Parathyroid adenoma (tissue), 2 donors: Measurements from ENCODE around the gene RIPOR2.
"Not testable (repeated sequence)": the region's sequence is repeated elsewhere in the genome, so short reads cannot be mapped to it uniquely, and the experiment has no call there.

Source experiments
- H2AFZ ChIP-seq: fragments of 300-600 bp; sonication (generic); one replicate; pipeline ENCODE4 v1.7.0; 2017; ENCODE audit warnings: antibody characterized with exemption, mild to moderate bottlenecking
- H3K27ac ChIP-seq: fragments of 300-600 bp; sonication (generic); one replicate; pipeline ENCODE4 v1.7.0; 2017
- H3K27me3 ChIP-seq: fragments of 300-600 bp; sonication (generic); one replicate; pipeline ENCODE4 v1.7.0; 2017; ENCODE audit warnings: low read length; ENCODE audit not compliant: control insufficient read depth, insufficient read depth
- H3K36me3 ChIP-seq: fragments of 300-600 bp; sonication (generic); one replicate; pipeline ENCODE4 v1.7.0; 2017; ENCODE audit warnings: low read length; ENCODE audit not compliant: control insufficient read depth, insufficient read depth
- H3K4me1 ChIP-seq: fragments of 300-600 bp; sonication (generic); one replicate; pipeline ENCODE4 v1.7.0; 2017; ENCODE audit warnings: control low read depth
- H3K4me2 ChIP-seq: fragments of 300-600 bp; sonication (generic); one replicate; pipeline ENCODE4 v1.7.0; 2017; ENCODE audit warnings: low read length
- H3K4me3 ChIP-seq: fragments of 300-600 bp; sonication (generic); one replicate; pipeline ENCODE4 v1.7.0; 2017; ENCODE audit warnings: low read depth, low read length
- H3K79me2 ChIP-seq: fragments of 300-600 bp; sonication (generic); one replicate; pipeline ENCODE4 v1.7.0; 2017; ENCODE audit warnings: control low read depth
- H3K9ac ChIP-seq: fragments of 300-600 bp; sonication (generic); one replicate; pipeline ENCODE4 v1.7.0; 2017; ENCODE audit warnings: mild to moderate bottlenecking
- H3K9me3 ChIP-seq: fragments of 300-600 bp; sonication (generic); one replicate; pipeline ENCODE4 v1.7.0; 2017; ENCODE audit warnings: low read length; ENCODE audit not compliant: control insufficient read depth
- TF ChIP-seq, protein P1 (sequence below): fragments of 300-600 bp; sonication (generic); IDR thresholded peaks from one replicate; pipeline ENCODE4 v1.7.0; 2017; ENCODE audit warnings: antibody characterized with exemption, mild to moderate bottlenecking
- donor health status: primary hyperparathyroidism.

Gene RIPOR2

DNA sequence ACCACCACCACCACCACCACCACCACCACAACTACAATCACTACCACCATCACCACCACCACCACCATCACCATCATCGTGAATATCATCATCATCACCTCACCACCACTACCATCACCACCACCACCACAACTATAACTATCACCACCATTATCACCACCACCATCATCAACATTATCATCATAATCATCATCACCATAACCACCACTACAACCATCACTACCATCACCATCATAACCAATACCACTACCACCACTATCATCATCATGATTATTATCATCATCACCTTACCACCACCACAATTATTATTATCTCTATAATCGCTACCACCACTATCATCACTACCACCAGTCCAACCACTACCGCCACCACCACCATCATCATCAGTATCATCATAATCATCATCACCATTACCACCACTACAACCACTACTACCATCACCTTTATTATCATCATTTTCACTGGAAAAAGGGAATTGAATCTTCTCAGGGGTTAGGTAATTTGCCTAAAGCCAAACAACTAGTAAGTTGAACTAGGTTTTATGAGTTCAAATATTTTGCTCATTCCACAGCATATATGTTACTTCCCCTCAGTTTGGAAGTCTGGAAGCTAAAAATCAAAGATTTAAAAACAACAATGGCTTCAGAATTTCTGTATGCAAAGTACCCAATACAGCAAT is 8.3 kb downstream of the RIPOR2 start:
- Histone ChIP-seq H3K79me2 (no peaks in the 10 kb centered on the region), H3K4me3 (no peak overlapping the region), H3K4me2 (no peak overlapping the region), H3K27me3 (no peaks in the 10 kb centered on the region), H3K9me3 (no peaks in the 10 kb centered on the region), H3K9ac (no peak overlapping the region), H2AFZ (no peak overlapping the region), H3K27ac (no peak overlapping the region), H3K4me1 (no peaks in the 10 kb centered on the region), H3K36me3 (no peaks in the 10 kb centered on the region)
- TF ChIP-seq, protein P1, sequence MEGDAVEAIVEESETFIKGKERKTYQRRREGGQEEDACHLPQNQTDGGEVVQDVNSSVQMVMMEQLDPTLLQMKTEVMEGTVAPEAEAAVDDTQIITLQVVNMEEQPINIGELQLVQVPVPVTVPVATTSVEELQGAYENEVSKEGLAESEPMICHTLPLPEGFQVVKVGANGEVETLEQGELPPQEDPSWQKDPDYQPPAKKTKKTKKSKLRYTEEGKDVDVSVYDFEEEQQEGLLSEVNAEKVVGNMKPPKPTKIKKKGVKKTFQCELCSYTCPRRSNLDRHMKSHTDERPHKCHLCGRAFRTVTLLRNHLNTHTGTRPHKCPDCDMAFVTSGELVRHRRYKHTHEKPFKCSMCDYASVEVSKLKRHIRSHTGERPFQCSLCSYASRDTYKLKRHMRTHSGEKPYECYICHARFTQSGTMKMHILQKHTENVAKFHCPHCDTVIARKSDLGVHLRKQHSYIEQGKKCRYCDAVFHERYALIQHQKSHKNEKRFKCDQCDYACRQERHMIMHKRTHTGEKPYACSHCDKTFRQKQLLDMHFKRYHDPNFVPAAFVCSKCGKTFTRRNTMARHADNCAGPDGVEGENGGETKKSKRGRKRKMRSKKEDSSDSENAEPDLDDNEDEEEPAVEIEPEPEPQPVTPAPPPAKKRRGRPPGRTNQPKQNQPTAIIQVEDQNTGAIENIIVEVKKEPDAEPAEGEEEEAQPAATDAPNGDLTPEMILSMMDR: no peak

DNA sequence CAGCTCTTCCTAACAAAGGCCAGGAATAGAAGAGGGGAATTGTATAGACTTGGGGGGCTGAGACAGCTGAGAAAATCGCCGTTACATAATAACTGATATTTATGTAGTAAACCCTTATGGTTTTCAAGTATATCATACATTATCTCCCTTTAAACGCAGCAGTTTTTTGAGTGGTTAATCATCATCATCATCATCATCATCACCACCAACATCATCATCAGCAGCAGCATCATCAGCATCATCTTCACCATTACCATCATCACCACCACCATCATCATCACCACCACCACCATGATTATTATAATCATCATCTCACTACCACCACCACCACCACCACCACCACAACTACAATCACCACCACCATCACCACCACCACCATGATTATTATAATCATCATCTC is 9.1 kb downstream of the RIPOR2 start:
- H3K9me3 ChIP-seq, H3K79me2 ChIP-seq, H3K36me3 ChIP-seq, H3K4me2 ChIP-seq, H3K27ac ChIP-seq, H3K9ac ChIP-seq, H3K27me3 ChIP-seq, H2AFZ ChIP-seq, H3K4me3 ChIP-seq, H3K4me1 ChIP-seq: not testable (repeated sequence)

DNA sequence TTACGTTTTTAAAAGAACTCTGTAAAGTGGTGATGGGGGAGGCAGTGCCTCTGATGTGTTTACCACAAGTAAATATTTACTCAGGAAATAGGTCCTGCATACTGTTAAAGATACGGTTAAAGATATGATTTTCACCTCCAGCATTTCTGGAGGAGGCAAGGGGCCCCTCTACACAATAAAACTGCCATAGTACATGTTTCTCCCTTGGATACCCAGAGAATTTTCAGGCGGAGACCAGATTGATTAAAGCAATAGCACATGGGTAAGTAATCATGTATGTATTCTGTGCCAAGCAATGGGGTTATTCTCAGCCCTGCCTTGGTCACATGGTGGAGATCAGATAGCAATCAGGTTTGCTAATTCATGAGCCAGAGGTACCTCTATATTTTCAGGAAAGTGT is 9.6 kb downstream of the RIPOR2 start:
- TF ChIP-seq, protein P1: no peak
- H3K4me1 ChIP-seq: no peaks in the 10 kb centered on the region
- H3K79me2 ChIP-seq: no peaks in the 10 kb centered on the region
- H3K9me3 ChIP-seq: no peaks in the 10 kb centered on the region
- H3K4me2 ChIP-seq: no peak overlapping the region
- H2AFZ ChIP-seq: no peak overlapping the region
- no peaks in the 10 kb centered on the region for H3K36me3 ChIP-seq
- no peaks in the 10 kb centered on the region for H3K27me3 ChIP-seq
- H3K4me3 ChIP-seq: no peak overlapping the region
- H3K27ac ChIP-seq: no peak overlapping the region
- H3K9ac ChIP-seq: no peak overlapping the region

DNA sequence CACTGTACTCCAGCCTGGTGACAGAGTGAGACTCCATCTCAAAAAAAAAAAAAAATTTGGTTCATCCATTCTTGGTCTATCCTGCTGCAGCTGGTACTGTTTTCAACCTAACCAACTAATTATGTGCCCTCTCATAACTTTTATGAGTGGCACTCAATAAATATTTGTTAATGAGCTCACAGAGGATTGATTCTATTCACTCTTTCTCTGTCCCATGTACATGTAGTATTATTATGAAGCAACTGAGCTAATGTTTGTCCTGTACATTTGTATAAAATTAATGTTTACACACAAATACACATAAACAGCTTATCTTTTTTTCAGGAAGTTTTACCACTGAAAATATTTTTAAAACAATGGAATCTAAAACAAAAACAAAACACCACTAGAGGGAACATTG is 10.1 kb downstream of the RIPOR2 start:
- Histone ChIP-seq H3K4me1 (no peaks in the 10 kb centered on the region), H2AFZ (no peak overlapping the region), H3K4me2 (no peak overlapping the region), H3K27ac (no peak overlapping the region), H3K9ac (no peak overlapping the region), H3K79me2 (no peaks in the 10 kb centered on the region), H3K4me3 (no peak overlapping the region), H3K36me3 (no peaks in the 10 kb centered on the region), H3K27me3 (no peaks in the 10 kb centered on the region), H3K9me3 (no peaks in the 10 kb centered on the region)
- TF ChIP-seq, protein P1: no peak

DNA sequence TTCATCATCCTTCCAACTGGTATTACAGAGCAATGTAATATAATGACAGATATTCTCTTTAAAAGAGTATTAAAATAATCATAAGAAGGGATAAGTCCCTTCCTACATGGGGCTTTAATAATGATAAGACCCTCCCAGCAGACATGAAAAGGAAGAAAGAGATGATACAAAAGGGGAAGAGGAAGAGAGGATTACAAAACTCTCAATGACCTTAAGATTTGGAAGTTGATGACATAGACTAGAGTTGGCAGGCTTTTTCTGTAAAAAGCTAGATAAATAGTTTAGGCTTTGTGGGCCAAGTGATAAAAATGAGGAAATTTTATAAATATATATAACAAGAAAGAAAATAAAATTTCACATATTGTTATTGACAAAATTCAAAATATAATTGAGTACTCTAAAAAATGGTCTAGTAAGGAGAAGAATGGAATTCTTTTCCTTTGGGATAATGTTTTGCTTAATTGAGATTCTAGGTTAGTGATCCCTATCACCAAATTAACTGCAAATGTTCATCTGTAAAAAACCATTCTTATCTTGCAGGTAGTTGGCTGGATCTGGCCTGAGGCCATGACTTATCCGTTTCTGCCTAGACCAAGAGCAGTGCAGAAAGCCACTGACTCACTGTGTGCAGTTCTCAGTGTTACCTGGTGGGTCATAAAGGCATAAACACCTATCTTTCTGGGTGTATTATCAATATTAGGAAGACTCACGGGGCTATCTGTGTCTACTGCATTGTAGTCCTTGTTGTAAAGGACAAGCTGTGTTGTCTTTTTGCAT is 11.0 kb downstream of the RIPOR2 start:
- H3K4me3 ChIP-seq: no peak overlapping the region
- no peaks in the 10 kb centered on the region for H3K9me3 ChIP-seq
- TF ChIP-seq, protein P1: no peak
- H3K79me2 ChIP-seq: no peaks in the 10 kb centered on the region
- H3K9ac ChIP-seq: no peak overlapping the region
- no peak overlapping the region for H2AFZ ChIP-seq
- no peak overlapping the region for H3K27ac ChIP-seq
- H3K27me3 ChIP-seq: no peaks in the 10 kb centered on the region
- H3K36me3 ChIP-seq: no peaks in the 10 kb centered on the region
- H3K4me1 ChIP-seq: no peaks in the 10 kb centered on the region
- no peak overlapping the region for H3K4me2 ChIP-seq
